Stimulated activated CD4-positive, alpha-beta T cell treated with anti-CD3 and anti-CD28 coated beads, Interleukin-4, amount 100 ng/mL, for 48 hours (primary cell): ENCODE measurements around the gene TCF3.

Experiments used
- DNase-seq, 2 donors: peaks; one replicate each; pipeline ENCODE4 v3.0.0-alpha.2; 2020; ENCODE audit warnings: low read depth in 2 of 2

TCF3 gene

DNA sequence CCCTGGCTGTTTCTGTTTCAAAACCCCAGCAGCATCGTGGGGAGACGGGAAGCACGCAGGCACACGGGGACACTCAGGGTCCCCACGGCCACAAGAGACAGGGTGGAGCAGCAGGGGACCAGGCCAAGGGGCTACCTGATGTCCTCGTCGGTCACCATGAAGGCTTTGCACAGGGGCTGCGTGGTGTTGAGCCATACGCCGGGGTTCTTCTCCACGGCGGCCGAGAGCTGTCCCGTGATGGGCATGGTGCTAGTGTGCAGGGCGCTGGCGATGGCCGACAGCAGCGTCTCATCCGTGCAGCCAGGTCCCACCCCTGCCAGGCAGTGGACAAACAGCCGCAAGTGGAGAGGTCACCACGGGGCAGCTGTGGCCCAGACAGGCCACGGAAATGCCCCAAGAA is 71.5 kb downstream of the TCF3 start:
- DNase-seq, result no peak

DNA sequence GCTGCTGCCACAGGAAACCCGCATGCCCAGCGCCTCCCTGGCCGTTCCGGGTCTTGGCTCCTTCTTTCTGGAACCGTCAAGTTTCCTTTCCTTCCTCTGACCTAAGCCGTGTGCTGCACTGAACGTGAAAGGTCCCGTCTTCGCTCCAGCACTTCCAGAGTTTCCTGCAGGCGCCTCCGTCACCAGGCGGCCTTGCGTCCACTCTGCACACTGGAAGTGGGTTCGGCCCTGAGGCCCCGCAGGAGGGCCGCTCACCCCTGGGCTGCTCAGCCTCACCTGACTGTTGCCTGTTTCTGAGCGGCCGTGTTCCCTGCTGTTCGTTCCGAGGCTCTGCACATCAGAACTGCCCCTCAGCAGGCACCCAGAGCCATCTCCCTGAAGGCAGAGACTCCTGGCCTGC is 72.0 kb downstream of the TCF3 start:
- no peak for DNase-seq

- no peak for DNase-seq
Observed at GRCh38 chr19:1579222-1579621, 73.2 kb downstream of the TCF3 start.

GRCh38 chr19:1577929-1578618 is 74.3 kb downstream of the TCF3 start:
- no peak for DNase-seq

DNA sequence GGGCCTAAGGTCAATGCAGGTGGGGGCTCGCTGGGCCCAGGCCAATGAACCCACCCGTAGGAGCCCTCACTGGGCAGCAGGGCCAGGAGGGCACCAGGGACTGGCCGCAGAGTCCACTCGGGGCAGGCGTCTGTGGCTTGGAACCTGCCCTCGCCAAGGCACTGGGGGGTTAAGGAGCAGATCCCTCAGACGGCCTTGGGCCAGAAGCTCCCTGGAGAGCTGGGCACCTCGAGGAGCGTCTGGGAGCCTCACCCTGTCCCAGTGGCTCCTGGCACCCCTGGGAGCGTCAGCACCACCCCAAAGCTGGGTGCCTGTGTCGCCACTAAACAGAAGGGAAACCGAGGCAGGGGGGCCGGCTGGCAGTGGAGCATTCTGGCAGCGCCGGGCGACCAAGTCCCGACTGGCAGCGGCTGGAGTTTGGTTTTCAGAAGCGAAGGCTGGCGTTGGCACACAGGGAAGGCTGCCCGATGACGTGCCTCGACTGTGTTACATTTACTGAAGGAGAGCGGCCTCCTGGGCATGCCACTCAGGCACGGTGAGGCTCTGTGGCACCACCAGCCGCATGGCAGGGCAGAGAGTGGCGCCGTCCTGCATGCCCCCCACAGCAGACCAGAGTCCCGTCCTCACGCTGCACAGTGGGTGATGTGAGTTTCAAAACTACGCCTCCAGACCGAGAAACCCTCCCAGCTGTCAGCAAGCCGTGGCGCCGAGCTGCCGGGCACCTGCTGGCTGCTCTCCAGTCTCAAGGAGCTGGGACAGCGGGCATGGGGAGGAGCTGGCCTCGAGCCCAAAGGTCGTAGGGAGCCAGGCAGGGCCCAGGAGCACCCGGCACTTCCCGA is 75.1 kb downstream of the TCF3 start:
- DNase-seq, result no peak

- DNase-seq, result no peak
Observed at GRCh38 chr19:1576242-1577089, 75.9 kb downstream of the TCF3 start.

DNA sequence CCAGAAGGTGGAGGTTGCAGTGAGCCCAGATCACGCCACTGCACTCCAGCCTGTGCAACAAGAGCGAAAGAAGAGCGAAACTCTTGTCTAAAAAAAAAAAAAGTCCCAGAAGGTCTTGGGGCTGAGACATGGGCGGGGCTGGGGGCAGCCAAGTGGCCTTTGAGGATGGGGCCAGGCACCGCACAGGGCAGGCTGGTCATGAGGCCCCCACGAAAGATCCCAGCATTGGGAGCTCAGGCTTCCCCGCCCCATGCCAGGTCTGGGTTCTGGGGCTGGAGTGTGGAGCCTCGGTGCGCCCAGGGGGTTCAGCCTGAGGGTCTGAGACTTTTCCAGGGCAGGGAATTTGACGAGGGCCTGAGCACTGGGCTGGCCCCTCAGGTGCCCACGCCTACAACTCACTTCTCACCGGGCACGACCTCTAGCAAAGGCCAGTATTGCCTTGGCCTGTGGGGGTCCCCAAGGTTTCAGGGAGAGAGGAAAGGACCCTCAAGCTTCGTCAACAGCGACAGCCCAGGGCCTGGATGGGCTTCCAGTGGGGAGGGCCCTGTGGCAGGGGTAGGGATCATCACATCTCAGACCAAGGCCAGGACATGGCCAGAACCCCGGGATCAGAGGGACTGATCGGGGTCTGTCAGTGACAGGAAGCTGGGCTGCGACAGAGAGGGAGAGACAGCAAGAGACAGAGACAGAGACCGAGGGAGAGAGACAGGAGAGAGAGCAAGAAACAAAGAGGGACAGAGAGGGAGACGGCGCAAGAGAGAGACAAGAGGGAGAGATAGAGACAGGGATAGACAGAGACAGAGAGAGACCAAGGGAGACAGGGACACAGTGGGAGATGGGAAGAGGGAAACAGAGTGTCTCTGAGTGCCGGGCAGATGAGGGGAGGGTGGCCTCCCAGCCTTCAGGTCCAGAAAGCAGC is 76.8 kb downstream of the TCF3 start:
- no peak for DNase-seq

DNA sequence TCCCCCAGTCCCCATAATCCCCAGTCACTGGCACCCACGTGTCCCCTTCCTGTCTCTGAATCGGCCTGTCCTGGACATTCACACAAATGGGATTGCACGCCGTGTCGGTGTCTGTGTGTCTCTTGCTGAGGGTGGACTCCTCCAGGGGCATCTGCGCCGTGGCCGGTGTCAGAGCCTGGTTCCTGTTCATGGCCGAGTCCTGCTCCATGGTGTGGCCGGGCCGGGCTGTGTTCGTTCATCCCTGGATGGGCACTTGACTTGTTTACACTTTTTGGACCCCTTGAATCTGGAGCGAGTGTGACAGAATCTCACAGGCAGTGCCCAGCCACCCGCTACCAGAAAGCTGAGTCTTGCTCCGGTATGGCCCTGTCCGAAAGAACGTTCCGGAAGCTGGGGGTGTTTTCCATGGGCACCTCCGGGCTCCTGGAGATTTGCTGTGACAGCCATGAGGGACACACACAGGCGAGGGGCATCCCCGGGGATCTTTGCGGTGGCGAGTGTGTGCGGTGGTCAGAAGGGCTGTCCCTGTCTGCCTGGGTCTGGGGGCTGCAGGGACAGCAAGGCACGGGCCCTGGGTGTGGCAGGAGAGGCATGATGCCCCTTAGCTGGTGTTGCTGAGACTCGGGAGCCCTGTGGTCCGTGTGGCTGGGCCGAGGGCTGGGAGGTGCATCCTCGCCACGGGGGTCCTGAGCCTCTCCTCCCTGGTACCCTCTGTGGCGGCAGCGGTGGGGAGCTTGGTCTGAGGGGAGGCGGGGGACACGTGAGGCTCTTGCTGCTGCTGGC is 77.9 kb downstream of the TCF3 start:
- DNase-seq, result no peak

DNA sequence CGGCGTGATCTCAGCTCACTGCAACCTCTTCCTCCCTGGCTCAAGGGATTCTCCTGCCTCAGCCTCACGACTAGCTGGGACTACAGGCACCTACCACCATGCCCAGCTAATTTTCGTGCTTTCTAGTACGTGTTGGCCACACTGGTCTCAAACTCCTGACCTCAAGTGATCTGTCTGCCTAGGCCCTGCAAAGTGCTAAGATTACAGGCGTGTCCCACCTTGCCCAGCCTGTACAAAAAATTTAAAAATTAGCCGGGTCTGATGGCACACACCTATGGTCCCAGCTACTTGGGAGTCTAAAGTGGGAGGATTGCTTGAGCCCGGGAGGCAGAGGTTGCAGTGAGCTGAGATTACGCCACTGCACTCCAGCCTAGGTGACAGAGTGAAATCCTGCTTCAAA is 79.6 kb downstream of the TCF3 start:
- DNase-seq, result no peak

GRCh38 chr19:1571358-1571757 is 81.1 kb downstream of the TCF3 start:
- DNase-seq, result no peak

DNA sequence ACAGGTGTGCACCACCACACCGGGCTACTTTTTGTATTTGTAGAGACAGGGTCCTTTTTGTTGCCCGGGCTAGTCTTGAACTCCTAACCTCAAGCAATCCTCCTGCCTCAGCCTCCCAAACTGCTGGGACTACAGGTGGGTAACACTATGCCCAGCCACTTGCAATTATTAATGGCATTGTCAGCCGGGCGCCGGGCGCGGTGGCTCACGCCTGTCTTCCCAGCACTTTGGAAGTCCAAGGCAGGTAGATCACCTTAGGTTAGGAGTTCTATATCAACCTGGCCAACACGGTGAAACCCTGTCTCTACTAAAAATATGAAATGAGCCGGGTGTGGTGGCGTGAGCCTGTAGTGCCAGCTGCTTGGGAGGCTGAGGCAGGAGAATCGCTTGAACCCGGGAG is 81.6 kb downstream of the TCF3 start:
- no peak for DNase-seq

DNA sequence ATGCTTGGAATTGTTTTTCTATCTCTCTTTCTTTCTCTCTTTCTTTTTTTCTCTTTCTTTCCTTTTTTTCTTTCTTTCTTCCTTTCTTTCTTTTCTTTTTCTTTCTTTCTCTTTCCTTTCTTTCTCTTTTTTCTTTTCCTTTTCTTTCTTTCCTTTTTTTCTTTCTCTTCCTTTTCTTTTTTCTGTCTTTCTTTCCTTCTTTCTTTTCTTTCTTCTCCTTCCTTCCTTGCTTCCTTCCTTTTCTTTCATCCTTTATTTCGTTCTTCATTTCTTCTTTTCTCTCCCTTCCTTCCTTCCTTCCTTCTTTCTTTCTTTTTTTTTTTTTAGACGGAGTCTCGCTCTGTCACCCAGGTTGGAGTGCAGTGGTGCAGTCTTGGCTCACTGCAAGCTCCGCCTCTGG is 82.4 kb downstream of the TCF3 start:
- no peak for DNase-seq

DNA sequence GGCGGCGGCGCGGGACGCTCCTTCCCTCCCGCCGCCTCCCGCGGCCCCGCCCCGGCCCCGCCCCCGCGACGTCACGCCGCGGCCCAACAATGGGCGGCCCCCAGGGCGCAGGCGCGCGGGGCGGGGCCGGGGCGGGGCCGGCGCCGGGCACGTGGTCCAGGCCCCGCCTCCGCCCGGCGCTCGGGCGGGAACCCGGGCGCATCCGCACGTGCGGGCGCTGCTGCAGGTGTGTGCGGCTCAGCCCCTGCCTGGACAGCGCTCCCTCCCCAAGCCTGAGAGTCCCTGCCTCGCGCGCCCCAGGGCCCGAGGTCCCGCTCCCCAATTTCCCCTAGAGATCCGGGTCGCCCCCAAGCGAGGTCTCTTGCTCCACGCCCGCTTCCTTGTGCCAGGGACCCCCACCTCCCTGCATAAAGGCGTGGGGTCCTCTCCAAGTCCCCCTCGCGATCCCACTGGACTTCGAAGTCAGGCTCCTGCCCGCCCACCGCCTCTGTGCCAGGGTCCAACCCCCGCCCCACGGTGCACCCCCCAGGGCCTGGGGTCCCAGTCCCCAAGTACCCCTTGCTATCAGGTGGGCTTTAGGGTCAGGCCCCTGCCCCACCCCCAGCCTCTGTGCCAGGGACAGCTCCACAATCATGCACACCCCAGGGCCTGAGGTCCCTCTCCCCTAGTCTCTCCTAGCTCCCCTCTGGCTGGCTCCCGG is 83.9 kb downstream of the TCF3 start, which contains the start of gene MEX3D:
TSS of gene MEX3D (minus strand) at position 6 of the 700 bp plus-strand sequence. CDS start 267 bp downstream, outside the sequence.
- peak; percentile 72 to 77 for DNase-seq

DNA sequence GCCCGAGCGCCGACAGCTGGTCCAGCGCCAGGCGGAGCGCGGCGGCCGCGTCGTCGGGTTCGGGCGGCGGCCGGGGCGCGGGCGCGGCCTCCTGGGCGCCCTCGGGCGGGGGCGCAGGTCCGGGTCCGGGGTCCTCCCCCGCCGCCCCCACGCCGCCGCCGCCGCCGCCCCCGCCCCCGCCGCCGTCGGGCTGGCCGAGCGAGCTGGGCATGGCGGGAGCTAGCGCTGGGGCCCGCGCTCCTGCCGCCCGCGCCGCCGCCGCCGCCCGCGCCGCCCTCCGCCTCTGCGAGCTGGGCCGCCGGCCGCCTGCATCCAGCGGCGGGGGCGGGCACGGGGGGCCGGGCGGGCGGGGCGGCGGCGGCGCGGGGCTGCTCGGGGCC is 84.6 kb downstream of the TCF3 start:
- DNase-seq, result no peak

DNA sequence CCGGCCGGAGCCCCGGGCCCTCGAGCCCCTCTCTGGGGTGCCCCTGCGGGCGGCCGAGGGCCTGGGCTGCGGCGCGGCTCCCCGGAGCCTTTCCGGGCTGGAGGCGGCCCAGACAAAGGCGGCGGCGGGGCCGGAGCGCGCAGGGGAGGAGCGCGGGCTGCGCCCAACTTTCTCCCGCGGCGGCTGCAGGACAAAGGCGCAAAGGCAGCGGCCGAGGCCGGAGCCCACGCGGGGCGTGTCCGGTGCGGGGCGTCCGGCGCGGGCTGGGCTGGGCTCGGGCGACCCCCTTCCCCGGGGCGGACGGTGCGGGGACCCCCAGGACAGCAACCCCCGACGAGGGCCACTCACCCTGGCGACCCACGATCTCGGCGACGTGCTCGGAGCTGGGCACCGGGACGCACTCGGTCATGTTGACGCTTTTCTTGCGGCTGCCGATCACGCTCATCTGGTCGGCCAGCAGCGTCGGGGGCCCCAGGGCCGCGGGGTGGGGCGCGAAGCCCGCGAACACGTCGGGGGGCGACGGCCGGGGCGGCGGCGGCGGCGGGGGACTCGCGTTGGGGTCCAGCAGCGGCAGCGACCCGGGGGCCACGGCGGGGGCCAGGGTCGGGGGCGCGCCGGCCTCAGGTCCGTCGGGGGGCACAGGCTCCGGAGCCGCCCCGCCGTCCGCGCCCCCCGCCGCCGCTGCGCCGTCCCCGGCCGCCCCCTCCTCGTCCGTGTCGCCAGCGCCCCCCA is 85.1 kb downstream of the TCF3 start:
- DNase-seq, result no peak

DNA sequence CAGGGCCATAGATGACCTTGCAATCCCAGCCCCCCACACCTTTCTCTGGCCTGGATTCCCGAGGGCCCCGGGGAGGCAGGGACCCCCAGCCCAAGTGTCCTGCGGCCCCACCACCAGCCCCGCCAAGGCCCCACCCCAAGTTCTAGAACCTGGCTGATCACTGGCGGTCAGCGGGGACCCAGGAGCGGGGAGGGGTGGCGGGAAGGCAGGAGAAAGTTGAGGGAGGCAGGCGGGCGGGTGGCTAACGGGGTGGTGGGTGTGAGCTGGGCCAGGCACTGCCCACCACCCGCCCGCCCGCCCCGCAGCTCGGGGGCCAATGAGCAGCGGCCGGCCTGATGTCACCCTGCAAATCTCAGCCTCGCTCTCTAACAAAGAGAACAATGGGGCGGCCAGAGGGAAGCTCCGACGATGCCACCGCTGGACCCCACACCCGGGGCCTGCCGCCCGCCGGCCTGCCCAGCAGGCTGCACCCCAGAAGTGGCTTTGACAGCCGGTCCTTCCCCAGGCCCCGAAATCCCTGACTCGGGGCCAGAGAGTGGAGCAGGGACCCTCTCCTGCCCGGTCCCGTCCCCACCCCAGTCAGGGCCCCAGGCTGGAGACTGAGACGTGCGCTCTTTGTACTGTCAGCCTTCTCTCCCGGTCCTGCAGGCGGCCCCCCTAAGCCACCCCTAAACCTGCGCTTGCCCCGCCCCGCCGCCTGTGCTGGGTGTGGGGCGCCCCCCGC is 85.9 kb downstream of the TCF3 start:
- DNase-seq, result no peak

GRCh38 chr19:1563251-1563650 is 89.2 kb downstream of the TCF3 start:
- DNase-seq, result no peak

GRCh38 chr19:1561236-1561842 is 91.1 kb downstream of the TCF3 start:
- DNase-seq, result no peak
